ENCODE results near the gene ANXA1.

- TF ChIP-seq CTCF (conservative IDR thresholded peaks at IDR 0.05; ENCODE audit: low read depth, low read length) (no peak), EZH2phosphoT487 (IDR thresholded peaks at IDR 0.05; ENCODE audit: borderline replicate concordance, low read length) (no peak), EZH2 (IDR thresholded peaks at IDR 0.05; ENCODE audit: low read length, unreplicated experiment) (no peak)
Measured at GRCh38 chr9:73167614-73168013, 15.9 kb downstream of the ANXA1 start.

All from PC-3 (cell line).